Psoas muscle (tissue), 8 donors: ENCODE measurements around the gene RPL19. TPM values are rescaled to one million over a fixed set of nuclear protein-coding genes. Genes with fewer than 3 reads are reported as not detected.
A peak's percentile ranks its signal among the peaks of the same experiment; 100 is the strongest.

Experiments used
- ATAC-seq, 4 donors: fragments of 200-7000 bp; cut with Tn5 transposase; one replicate each; pipeline ENCODE4 v1.9.1; 2020; ENCODE audit warnings: moderate library complexity in 3 of 4, mild to moderate bottlenecking in 2 of 4
- DNase-seq, 2 donors: peaks; one replicate each; pipeline ENCODE4 v3.0.0-alpha.2; 2020
- H3K27ac ChIP-seq: fragments of 200-600 bp; one replicate; pipeline ENCODE4 v1.8.0; 2022
- H3K27me3 ChIP-seq, 3 donors: fragments of 200-600 bp in 1 of 3; one replicate each; pipeline versions ENCODE4 v1.6.1 to v1.8.0; 2013 to 2022; ENCODE audit warnings: low read length in 2 of 3, mild to moderate bottlenecking in 2 of 3, moderate library complexity in 1 of 3; ENCODE audit not compliant: insufficient read depth in 3 of 3
- H3K36me3 ChIP-seq, 2 donors: fragments of 200-600 bp in 1 of 2; one replicate each; pipeline versions ENCODE4 v1.6.1 to v1.8.0; 2013 to 2022; ENCODE audit warnings: low read depth in 1 of 2, mild to moderate bottlenecking in 1 of 2, moderate library complexity in 1 of 2; ENCODE audit not compliant: insufficient read depth in 1 of 2
- H3K4me1 ChIP-seq: fragments of 200-600 bp; one replicate; pipeline ENCODE4 v1.8.0; 2022
- H3K4me3 ChIP-seq: fragments of 200-600 bp; one replicate; pipeline ENCODE4 v1.8.0; 2022; ENCODE audit warnings: mild to moderate bottlenecking
- H3K9me3 ChIP-seq: fragments of 200-600 bp; one replicate; pipeline ENCODE4 v1.8.0; 2022
- WGBS, 3 donors: extraction: QIAGEN DNeasy Blood & Tissue Kit; methylation state at CpG; one replicate each; pipeline versions ENCODE4 v1.1.6 to v1.1.7; 2013; 5-methylcytosine and 5-hydroxymethylcytosine counted together
- intact Hi-C, 2 donors: fragments of 100-400 bp; cut with DNase I; formaldehyde crosslinking; loops; one replicate each; pipeline versions ENCODE4 v1.11.0 to v1.14.2; 2022
- polyA plus RNA-seq, 3 donors: library from polyadenylated mRNA; stranded (reverse); fragments of 200-250 nt; gene quantifications; one replicate each; pipeline ENCODE4 v1.2.3, GENCODE V29; 2013
- total RNA-seq, 4 donors: library from RNA; stranded (reverse); fragmentation: NEBNext Ultra II Directional in 2 of 4; extraction: Animal tissue kit (Norgen Biotek cat#: 25700) in 2 of 4; gene quantifications; one replicate each; pipeline versions ENCODE4 v1.2.1 to v1.2.4, GENCODE V29; 2021 to 2023
- TF ChIP-seq, protein P1 (sequence below): fragments of 200-600 bp; IDR thresholded peaks from one replicate; pipeline ENCODE4 v1.8.0; 2022; ENCODE audit warnings: antibody characterized with exemption
- donor health status: healthy with polysubstance abuse.
- donor health status: DM: no; HTN: no; CAD: no; lungs with moderate emphysema.
- donor health status: Bipolar disorder and iron deficiency.
- donor health status: healthy.
- donor health status: DM: yes; HTN: yes; CAD: no.
- donor health status: DM: no; HTN: no; CAD: no.
- donor health status: DM: no; HTN: no; CAD: no.
- donor health status: DM: yes; HTN: yes; CAD: no.

RPL19 gene
- total and polyA plus RNA-seq, 7 donors, result 1,146 to 3,039 (median 1,520) TPM

DNA sequence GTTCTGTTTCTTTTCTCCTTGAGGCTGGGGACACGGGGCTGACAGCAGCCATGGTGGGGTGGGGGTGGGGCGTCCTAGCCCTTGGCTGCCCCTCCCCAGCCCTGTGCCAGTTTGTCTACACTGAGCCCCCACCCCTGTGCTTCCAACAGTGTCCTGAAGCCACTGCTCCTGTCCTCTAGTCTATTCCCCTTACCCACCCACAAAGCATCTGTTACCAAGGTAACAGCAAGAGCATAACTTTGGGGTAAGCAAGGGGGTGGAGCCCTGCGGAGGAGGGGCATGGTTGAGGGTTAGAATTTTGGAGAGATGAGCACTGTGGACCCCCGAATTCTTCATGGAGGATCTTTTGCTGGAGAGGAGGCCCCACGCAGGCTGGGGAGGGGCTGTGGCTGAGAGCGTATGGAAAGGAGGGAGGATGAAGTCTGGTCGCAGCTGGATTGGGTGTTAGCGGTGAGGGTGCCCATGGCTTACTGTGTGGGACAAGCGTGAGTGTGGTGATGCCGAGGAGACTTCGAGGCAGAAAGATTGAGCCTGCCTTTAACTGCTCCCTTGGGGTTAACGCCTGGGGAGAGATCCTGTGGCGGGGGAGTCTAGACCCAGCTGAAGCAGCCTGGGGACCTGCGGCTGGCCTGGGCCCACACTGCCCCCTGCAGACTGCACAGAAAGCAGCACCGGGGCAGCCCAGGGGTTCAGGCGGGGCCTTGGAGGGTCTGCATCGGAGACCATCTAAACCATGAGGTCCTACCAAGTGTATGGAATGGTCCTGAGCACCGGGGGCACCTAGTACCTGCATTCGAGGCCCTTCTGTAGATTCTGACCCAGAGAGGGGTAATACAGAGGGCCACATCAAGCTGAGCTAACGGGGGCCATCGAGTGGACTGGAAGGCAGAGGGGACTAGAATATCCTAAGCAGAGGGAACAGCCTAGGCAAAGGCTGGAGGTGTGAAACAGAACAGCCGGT, 31.8 kb downstream of the RPL19 start:
- Histone ChIP-seq H3K27ac (no peak overlapping the region), H3K4me1 (peaks cover 17% of the 10 kb centered on the region), H3K4me3 (peak overlapping the region; percentile 18), H3K36me3 (no peaks in the 10 kb centered on the region), H3K9me3 (no peaks in the 10 kb centered on the region), H3K27me3 (peaks cover 0 to 6% (median 0%) of the 10 kb centered on the region in 3 donors)
- ATAC-seq (peak; percentile 81 to 90 (median 86)), DNase-seq (peak; percentile 57 to 82)
- WGBS, 3 donors, result 10 to 14% (median 12%) methylated on average over 22 of the region's 22 CpGs
- intact Hi-C loops, result loop anchor here (1.0 to 10.0 kb wide), 2 partner anchors 25 to 67 kb away; partner anchors contain the start of gene ARL5C (in 1 of the 2)
- TF ChIP-seq, protein P1, sequence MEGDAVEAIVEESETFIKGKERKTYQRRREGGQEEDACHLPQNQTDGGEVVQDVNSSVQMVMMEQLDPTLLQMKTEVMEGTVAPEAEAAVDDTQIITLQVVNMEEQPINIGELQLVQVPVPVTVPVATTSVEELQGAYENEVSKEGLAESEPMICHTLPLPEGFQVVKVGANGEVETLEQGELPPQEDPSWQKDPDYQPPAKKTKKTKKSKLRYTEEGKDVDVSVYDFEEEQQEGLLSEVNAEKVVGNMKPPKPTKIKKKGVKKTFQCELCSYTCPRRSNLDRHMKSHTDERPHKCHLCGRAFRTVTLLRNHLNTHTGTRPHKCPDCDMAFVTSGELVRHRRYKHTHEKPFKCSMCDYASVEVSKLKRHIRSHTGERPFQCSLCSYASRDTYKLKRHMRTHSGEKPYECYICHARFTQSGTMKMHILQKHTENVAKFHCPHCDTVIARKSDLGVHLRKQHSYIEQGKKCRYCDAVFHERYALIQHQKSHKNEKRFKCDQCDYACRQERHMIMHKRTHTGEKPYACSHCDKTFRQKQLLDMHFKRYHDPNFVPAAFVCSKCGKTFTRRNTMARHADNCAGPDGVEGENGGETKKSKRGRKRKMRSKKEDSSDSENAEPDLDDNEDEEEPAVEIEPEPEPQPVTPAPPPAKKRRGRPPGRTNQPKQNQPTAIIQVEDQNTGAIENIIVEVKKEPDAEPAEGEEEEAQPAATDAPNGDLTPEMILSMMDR, result peak; percentile 81

DNA sequence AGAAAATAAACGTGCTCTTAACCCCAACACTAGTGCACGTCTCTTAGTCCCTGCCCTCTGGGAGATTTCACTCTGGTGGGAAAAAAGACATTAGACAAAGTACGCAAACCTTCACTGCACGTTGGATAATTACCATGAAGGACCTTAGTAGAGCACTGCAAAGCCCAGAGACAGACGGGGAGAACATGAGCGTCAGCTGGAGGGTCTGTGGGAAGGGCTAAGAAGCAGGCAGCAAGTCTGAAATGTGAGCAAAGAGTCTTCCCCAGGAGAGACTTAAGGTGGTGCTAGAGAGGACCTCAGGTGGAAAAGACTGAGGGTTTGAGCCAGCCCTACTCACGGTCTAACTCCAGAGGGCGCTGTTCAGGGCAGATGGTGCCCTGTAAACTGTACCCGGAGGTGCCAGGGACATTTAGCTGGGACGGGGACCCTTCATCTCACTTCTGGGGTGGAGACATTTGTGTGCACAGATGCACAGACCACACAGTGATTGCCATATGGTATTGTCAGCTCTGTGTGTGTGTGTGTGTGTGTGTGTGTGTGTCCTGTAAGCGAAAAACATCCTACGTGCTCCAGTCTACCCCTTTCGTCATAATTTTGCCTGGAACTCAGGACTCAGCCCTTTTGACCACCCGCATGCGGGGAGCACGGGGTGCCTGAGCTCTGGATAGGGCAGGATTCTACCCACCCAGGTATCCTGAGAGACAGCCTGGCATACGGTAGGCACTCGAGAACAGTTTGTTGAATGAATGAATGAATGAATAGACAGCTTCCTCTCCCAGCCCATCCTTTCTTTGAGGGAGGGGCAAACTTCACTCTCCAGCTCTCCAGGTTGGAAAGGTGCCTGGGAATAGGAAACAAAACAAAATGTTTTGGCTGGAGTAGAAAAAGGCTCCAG, 35.7 kb downstream of the RPL19 start:
- H3K4me3 ChIP-seq, result no peak overlapping the region
- H3K9me3 ChIP-seq, result no peaks in the 10 kb centered on the region
- no peaks in the 10 kb centered on the region for H3K36me3 ChIP-seq
- TF ChIP-seq, protein P1, result peak; percentile 47
- ATAC-seq (peak; percentile 55 to 78 (median 64)), DNase-seq (no peak)
- peaks cover 15% of the 10 kb centered on the region for H3K4me1 ChIP-seq
- intact Hi-C loops, result loop anchor here in 1 of 2 donors (10.0 kb wide), 1 partner anchor 71 kb away; the partner anchor contains the start of gene ARL5C
- 31 to 32% (median 32%) methylated on average over 18 of the region's 18 CpGs for WGBS, 3 donors
- no peak overlapping the region for H3K27ac ChIP-seq
- H3K27me3 ChIP-seq, result peaks cover 0 to 4% (median 0%) of the 10 kb centered on the region in 3 donors

DNA sequence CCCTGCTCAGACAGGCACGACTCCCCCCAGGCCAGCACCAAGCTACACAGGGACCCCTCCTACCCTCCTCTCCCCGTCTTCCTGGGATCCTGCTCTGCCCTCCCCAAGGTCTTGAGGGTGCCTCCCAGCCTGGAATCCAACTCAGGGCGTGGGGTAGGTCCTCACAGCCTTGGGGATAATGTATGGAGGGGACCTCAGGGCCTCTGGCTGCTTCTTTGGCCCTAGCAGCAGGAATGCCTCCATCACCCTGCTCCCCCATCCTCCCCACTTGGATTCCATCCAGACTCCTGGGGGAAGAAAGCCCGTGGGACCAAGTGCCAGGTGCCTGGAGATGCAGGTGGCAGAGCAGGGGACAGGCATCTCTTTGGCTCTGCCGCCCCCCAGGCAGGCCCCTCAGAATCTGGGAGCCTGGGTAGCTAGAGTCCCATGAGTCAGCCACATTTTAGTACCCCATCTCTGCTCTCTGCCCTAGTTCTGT, 36.4 kb downstream of the RPL19 start:
- H3K36me3 ChIP-seq, result no peaks in the 10 kb centered on the region
- TF ChIP-seq, protein P1, result no peak
- H3K4me3 ChIP-seq, result no peak overlapping the region
- 55 to 61% (median 60%) methylated on average over 5 of the region's 5 CpGs for WGBS, 3 donors
- peaks cover 13% of the 10 kb centered on the region for H3K4me1 ChIP-seq
- no peaks in the 10 kb centered on the region for H3K9me3 ChIP-seq
- DNase-seq (no peak), ATAC-seq (no peak)
- H3K27me3 ChIP-seq, result peaks cover 0 to 3% (median 0%) of the 10 kb centered on the region in 3 donors
- intact Hi-C loops, result loop anchor here in 1 of 2 donors (10.0 kb wide), 1 partner anchor 72 kb away; the partner anchor contains the start of gene ARL5C
- H3K27ac ChIP-seq, result no peak overlapping the region

DNA sequence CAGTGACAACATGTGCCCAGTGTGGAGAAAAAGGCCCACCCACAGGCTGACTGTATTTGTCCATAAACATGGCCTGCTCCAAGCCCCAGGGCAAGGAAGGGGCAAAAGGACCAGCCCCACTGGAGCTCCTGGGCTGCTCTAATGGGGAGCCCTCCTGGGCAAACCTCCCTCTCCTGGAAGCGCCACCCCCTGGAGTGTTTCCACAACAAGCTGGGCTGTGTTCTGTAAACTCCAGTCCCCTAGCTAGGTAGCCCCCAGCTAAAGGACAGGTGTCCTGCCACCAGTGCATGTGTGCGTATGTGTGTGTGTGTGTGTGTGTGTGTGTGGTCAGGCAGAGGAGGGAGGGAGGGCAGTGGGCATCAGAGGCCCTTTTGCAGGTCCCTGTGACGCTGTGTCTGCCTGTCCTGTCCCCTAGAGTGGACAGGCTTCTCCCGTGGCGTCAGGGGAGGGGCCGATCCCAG, 36.9 kb downstream of the RPL19 start:
- TF ChIP-seq, protein P1, result no peak
- H3K27me3 ChIP-seq, result no peaks in the 10 kb centered on the region
- no peak for ATAC-seq
- H3K9me3 ChIP-seq, result no peaks in the 10 kb centered on the region
- intact Hi-C loops, result loop anchor here in 1 of 2 donors (10.0 kb wide), 1 partner anchor 72 kb away; the partner anchor contains the start of gene ARL5C
- peaks cover 8% of the 10 kb centered on the region for H3K4me1 ChIP-seq
- no peak overlapping the region for H3K27ac ChIP-seq
- no peak overlapping the region for H3K4me3 ChIP-seq
- no peak for DNase-seq
- H3K36me3 ChIP-seq, result no peaks in the 10 kb centered on the region
- 83 to 86% (median 83%) methylated on average over 4 to 6 of the region's 6 CpGs for WGBS, 3 donors
